HG03025 (cell line): ENCODE measurements around the gene LMAN2.
"Not testable (repeated sequence)": the region's sequence is repeated elsewhere in the genome, so short reads cannot be mapped to it uniquely, and the experiment has no call there.

Experiments
- ATAC-seq: cut with Tn5 transposase; IDR thresholded peaks from one replicate; pipeline ENCODE4 v1.9.1; 2021; ENCODE audit warnings: mild to moderate bottlenecking, moderate library complexity; ENCODE audit not compliant: unreplicated experiment, low FRiP score

Gene LMAN2

GRCh38 chr5:177353093-177353492, 1.6 kb upstream of the LMAN2 start:
- no peak for ATAC-seq

- peak; percentile 8 for ATAC-seq
Measured at GRCh38 chr5:177350776-177351391, 584 bp downstream of the LMAN2 start.

- no peak for ATAC-seq
Measured at GRCh38 chr5:177349762-177350161, 1.7 kb downstream of the LMAN2 start.

GRCh38 chr5:177349362-177349647, 2.2 kb downstream of the LMAN2 start:
- no peak for ATAC-seq

- no peak for ATAC-seq
Measured at GRCh38 chr5:177347699-177348098, 3.8 kb downstream of the LMAN2 start.

GRCh38 chr5:177346820-177347219, 4.6 kb downstream of the LMAN2 start:
- no peak for ATAC-seq

GRCh38 chr5:177344891-177345290, 6.6 kb downstream of the LMAN2 start:
- ATAC-seq: no peak

- no peak for ATAC-seq
Measured at GRCh38 chr5:177343777-177344176, 7.7 kb downstream of the LMAN2 start.

- not testable (repeated sequence) for ATAC-seq
Measured at GRCh38 chr5:177343000-177343399, 8.5 kb downstream of the LMAN2 start.

- no peak for ATAC-seq
Measured at GRCh38 chr5:177339107-177339638, 12.3 kb downstream of the LMAN2 start.

GRCh38 chr5:177338251-177339106, 13.0 kb downstream of the LMAN2 start:
- no peak for ATAC-seq

- ATAC-seq: no peak
Measured at GRCh38 chr5:177336603-177337494, 14.6 kb downstream of the LMAN2 start.

- ATAC-seq: no peak
Measured at GRCh38 chr5:177336112-177336511, 15.4 kb downstream of the LMAN2 start.

- no peak for ATAC-seq
Measured at GRCh38 chr5:177335701-177336065, 15.8 kb downstream of the LMAN2 start.

GRCh38 chr5:177334781-177335700, 16.4 kb downstream of the LMAN2 start:
- ATAC-seq: no peak

- no peak for ATAC-seq
Measured at GRCh38 chr5:177334155-177334551, 17.3 kb downstream of the LMAN2 start.

- ATAC-seq: no peak
Measured at GRCh38 chr5:177333420-177334154, 17.9 kb downstream of the LMAN2 start.

- no peak for ATAC-seq
Measured at GRCh38 chr5:177332896-177333260, 18.6 kb downstream of the LMAN2 start.
